GM23338 (cell line): ENCODE measurements around the gene NTN1.

Experiments
- CREB1 ChIP-seq: fragments of 250-450 bp; sonication (Bioruptor Pico); IDR thresholded peaks from 2 replicates; pipeline ENCODE4 v1.5.0; 2020; ENCODE audit warnings: low read depth, mild to moderate bottlenecking, moderate library complexity
- CTCF ChIP-seq, 2 experiments: fragments of 200-600 bp in 1 of 2; sonication (generic) in 1 of 2; conservative IDR thresholded peaks; 2 replicates each; pipeline versions ENCODE4 v1.5.1 to v1.6.1; 2016 to 2017; ENCODE audit warnings: antibody characterized with exemption in 2 of 2, low read depth in 2 of 2, mild to moderate bottlenecking in 2 of 2, moderate library complexity in 1 of 2
- ETS1 ChIP-seq: IDR thresholded peaks from 2 replicates; pipeline ENCODE4 v1.6.1; 2016; ENCODE audit warnings: antibody characterized with exemption
- EZH2 ChIP-seq: fragments of 200-600 bp; sonication (generic); IDR thresholded peaks from one replicate; pipeline ENCODE4 v1.8.0; 2017; ENCODE audit warnings: antibody characterized with exemption, mild to moderate bottlenecking, low read depth; ENCODE audit not compliant: unreplicated experiment
- EZH2phosphoT487 ChIP-seq: fragments of 200-600 bp; sonication (generic); IDR thresholded peaks from one replicate; pipeline ENCODE4 v1.8.1; 2018; ENCODE audit warnings: antibody characterized with exemption; ENCODE audit not compliant: unreplicated experiment
- JUNB ChIP-seq: IDR thresholded peaks from one replicate; pipeline ENCODE4 v1.6.1; 2016; ENCODE audit warnings: antibody characterized with exemption; ENCODE audit not compliant: unreplicated experiment
- NANOG ChIP-seq: IDR thresholded peaks from 2 replicates; pipeline ENCODE4 v1.6.1; 2016; ENCODE audit warnings: antibody characterized with exemption, borderline replicate concordance
- POLR2AphosphoS5 ChIP-seq: IDR thresholded peaks from 2 replicates; pipeline ENCODE4 v1.6.1; 2016; ENCODE audit warnings: antibody characterized with exemption, low read depth
- STAT1 ChIP-seq: IDR thresholded peaks from one replicate; pipeline ENCODE4 v1.6.1; 2016; ENCODE audit warnings: antibody characterized with exemption; ENCODE audit not compliant: unreplicated experiment
- ZNF114 ChIP-seq: fragments of 250-450 bp; sonication (Bioruptor Pico); IDR thresholded peaks from 2 replicates; pipeline ENCODE4 v1.5.0; 2020; ENCODE audit warnings: mild to moderate bottlenecking, moderate library complexity
- TF ChIP-seq, protein P1 (sequence below): IDR thresholded peaks from one replicate; pipeline ENCODE4 v1.6.1; 2018; ENCODE audit warnings: antibody characterized with exemption; ENCODE audit not compliant: unreplicated experiment
- TF ChIP-seq, protein P2 (sequence below): fragments of 250-450 bp; sonication (Bioruptor Pico); IDR thresholded peaks from 2 replicates; pipeline ENCODE4 v1.5.0; 2020; ENCODE audit warnings: mild to moderate bottlenecking, moderate library complexity

DNA sequence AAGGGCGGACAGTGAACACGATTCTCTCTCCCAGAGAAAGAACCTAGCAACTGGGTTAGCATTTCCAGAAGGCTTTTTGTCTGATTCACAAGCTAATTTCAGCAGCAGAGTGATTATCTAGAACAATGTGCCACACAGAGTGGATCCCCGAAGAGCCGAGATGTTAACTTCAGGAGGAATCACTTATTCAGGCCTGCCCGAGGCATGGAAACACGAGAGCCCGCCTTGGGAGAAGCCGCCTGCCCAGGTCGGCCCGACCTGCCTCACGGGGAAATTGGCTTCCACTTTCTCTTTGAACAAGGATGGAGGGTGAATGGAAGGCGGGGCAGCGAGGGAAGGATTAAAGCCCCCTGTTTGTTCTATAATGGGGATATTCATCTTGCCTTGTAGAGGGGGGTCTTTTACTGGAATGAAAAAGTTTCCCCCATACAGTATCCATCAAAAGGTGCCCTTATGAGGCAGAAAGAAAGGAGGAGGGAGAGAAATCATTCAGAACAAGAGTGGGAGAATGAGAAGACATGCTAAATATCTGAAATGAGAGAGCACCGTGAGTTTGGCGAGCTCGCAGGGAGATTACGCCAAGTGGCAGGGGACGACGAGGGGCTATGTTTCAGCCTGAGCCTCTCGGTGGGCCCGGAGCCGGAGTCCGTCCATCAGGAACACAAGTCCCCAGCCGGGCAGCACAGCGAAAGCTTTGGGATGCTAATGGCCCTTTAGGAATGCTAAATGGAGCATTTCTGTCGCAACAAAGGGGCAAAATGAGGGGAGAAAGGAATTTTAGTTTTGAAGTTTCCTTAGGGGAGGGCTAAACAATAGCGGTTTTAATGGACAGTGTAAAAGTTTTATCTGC, 33.0 kb downstream of the NTN1 start:
- TF ChIP-seq CTCF (conservative IDR thresholded peaks at IDR 0.05; ENCODE audit: low read depth in 2 of 2) (no peak), EZH2 (no peak), JUNB (no peak), POLR2AphosphoS5 (no peak), EZH2phosphoT487 (no peak), CREB1 (CRISPR knock-in tag) (0 out of 2 replicates have a peak, but pooled peaks have one; percentile 7), ETS1 (no peak), ZNF114 (CRISPR knock-in tag) (no peak), STAT1 (no peak), NANOG (peak; percentile 85)
- TF ChIP-seq, protein P1, sequence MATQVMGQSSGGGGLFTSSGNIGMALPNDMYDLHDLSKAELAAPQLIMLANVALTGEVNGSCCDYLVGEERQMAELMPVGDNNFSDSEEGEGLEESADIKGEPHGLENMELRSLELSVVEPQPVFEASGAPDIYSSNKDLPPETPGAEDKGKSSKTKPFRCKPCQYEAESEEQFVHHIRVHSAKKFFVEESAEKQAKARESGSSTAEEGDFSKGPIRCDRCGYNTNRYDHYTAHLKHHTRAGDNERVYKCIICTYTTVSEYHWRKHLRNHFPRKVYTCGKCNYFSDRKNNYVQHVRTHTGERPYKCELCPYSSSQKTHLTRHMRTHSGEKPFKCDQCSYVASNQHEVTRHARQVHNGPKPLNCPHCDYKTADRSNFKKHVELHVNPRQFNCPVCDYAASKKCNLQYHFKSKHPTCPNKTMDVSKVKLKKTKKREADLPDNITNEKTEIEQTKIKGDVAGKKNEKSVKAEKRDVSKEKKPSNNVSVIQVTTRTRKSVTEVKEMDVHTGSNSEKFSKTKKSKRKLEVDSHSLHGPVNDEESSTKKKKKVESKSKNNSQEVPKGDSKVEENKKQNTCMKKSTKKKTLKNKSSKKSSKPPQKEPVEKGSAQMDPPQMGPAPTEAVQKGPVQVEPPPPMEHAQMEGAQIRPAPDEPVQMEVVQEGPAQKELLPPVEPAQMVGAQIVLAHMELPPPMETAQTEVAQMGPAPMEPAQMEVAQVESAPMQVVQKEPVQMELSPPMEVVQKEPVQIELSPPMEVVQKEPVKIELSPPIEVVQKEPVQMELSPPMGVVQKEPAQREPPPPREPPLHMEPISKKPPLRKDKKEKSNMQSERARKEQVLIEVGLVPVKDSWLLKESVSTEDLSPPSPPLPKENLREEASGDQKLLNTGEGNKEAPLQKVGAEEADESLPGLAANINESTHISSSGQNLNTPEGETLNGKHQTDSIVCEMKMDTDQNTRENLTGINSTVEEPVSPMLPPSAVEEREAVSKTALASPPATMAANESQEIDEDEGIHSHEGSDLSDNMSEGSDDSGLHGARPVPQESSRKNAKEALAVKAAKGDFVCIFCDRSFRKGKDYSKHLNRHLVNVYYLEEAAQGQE: no peak
- TF ChIP-seq, protein P2, sequence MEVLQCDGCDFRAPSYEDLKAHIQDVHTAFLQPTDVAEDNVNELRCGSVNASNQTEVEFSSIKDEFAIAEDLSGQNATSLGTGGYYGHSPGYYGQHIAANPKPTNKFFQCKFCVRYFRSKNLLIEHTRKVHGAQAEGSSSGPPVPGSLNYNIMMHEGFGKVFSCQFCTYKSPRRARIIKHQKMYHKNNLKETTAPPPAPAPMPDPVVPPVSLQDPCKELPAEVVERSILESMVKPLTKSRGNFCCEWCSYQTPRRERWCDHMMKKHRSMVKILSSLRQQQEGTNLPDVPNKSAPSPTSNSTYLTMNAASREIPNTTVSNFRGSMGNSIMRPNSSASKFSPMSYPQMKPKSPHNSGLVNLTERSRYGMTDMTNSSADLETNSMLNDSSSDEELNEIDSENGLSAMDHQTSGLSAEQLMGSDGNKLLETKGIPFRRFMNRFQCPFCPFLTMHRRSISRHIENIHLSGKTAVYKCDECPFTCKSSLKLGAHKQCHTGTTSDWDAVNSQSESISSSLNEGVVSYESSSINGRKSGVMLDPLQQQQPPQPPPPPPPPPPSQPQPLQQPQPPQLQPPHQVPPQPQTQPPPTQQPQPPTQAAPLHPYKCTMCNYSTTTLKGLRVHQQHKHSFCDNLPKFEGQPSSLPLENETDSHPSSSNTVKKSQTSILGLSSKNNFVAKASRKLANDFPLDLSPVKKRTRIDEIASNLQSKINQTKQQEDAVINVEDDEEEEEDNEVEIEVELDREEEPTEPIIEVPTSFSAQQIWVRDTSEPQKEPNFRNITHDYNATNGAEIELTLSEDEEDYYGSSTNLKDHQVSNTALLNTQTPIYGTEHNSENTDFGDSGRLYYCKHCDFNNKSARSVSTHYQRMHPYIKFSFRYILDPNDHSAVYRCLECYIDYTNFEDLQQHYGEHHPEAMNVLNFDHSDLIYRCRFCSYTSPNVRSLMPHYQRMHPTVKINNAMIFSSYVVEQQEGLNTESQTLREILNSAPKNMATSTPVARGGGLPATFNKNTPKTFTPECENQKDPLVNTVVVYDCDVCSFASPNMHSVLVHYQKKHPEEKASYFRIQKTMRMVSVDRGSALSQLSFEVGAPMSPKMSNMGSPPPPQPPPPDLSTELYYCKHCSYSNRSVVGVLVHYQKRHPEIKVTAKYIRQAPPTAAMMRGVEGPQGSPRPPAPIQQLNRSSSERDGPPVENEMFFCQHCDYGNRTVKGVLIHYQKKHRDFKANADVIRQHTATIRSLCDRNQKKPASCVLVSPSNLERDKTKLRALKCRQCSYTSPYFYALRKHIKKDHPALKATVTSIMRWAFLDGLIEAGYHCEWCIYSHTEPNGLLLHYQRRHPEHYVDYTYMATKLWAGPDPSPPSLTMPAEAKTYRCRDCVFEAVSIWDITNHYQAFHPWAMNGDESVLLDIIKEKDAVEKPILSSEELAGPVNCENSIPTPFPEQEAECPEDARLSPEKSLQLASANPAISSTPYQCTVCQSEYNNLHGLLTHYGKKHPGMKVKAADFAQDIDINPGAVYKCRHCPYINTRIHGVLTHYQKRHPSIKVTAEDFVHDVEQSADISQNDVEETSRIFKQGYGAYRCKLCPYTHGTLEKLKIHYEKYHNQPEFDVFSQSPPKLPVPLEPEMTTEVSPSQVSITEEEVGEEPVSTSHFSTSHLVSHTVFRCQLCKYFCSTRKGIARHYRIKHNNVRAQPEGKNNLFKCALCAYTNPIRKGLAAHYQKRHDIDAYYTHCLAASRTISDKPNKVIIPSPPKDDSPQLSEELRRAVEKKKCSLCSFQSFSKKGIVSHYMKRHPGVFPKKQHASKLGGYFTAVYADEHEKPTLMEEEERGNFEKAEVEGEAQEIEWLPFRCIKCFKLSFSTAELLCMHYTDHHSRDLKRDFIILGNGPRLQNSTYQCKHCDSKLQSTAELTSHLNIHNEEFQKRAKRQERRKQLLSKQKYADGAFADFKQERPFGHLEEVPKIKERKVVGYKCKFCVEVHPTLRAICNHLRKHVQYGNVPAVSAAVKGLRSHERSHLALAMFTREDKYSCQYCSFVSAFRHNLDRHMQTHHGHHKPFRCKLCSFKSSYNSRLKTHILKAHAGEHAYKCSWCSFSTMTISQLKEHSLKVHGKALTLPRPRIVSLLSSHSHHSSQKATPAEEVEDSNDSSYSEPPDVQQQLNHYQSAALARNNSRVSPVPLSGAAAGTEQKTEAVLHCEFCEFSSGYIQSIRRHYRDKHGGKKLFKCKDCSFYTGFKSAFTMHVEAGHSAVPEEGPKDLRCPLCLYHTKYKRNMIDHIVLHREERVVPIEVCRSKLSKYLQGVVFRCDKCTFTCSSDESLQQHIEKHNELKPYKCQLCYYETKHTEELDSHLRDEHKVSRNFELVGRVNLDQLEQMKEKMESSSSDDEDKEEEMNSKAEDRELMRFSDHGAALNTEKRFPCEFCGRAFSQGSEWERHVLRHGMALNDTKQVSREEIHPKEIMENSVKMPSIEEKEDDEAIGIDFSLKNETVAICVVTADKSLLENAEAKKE (CRISPR knock-in tag): no peak
